Endothelial cell of umbilical vein (primary cell): Measurements from ENCODE around the gene ANKRD63. TPM values are rescaled to one million over a fixed set of nuclear protein-coding genes. Genes with fewer than 3 reads are reported as not detected.

ENCODE experiments used
- BruUV-seq: library from RNA; stranded (reverse); fragments of 400-500 nt; replicated peaks from 2 replicates; lab custom pipeline; 2021; lab: Mats Ljungman, UMichigan
- CTCF ChIA-PET: fragments of 300-600, 350-600 bp; sonication (Branson Sonifier 250); formaldehyde crosslinking; loops from one replicate; lab custom pipeline; 2021; ENCODE audit warnings: antibody characterized with exemption, inconsistent platforms; lab: Charles Lee
- POLR2A ChIA-PET: fragments of 300-600, 350-600 bp; sonication (Branson Sonifier 250); formaldehyde crosslinking; loops from one replicate; lab custom pipeline; 2021; ENCODE audit warnings: antibody characterized with exemption, inconsistent platforms; lab: Charles Lee
- DNase-seq: peaks from one replicate; pipeline ENCODE4 v3.0.0-alpha.2; 2011; ENCODE audit warnings: low read depth, low spot score
- FAIRE-seq: peaks from 2 replicates; lab custom pipeline; 2011; peaks lifted over from hg19 to GRCh38; lab: Jason Lieb, UNC
- H2AFZ ChIP-seq: 2 replicates; pipeline ENCODE4 v1.6.0; 2012; ENCODE audit warnings: low read depth, low read length, control low read depth, inconsistent platforms
- H3K27ac ChIP-seq: 2 replicates; pipeline ENCODE4 v1.5.1; 2011; ENCODE audit warnings: low read depth, mild to moderate bottlenecking, control low read depth, low read length, moderate library complexity; ENCODE audit not compliant: insufficient read depth
- H3K27me3 ChIP-seq, 2 experiments: 2 replicates each; pipeline versions ENCODE4 v1.6.0 to v1.6.1; 2011; ENCODE audit warnings: low read length in 2 of 2, mixed read lengths in 1 of 2; ENCODE audit not compliant: control insufficient read depth in 2 of 2, insufficient read depth in 2 of 2
- H3K36me3 ChIP-seq, 2 experiments: 2 replicates in 1 of 2; 3 replicates in 1 of 2; pipeline ENCODE4 v1.5.1; 2011; ENCODE audit warnings: low read length in 2 of 2, mild to moderate bottlenecking in 1 of 2, moderate library complexity in 1 of 2; ENCODE audit not compliant: control insufficient read depth in 2 of 2, insufficient read depth in 2 of 2; ENCODE audit errors: extremely low read depth in 1 of 2
- H3K4me1 ChIP-seq: 3 replicates; pipeline ENCODE4 v1.5.1; 2011; ENCODE audit warnings: mild to moderate bottlenecking, low read length; ENCODE audit not compliant: control insufficient read depth, insufficient read depth; ENCODE audit errors: extremely low read depth
- H3K4me2 ChIP-seq: 2 replicates; pipeline ENCODE4 v1.6.1; 2011; ENCODE audit warnings: low read length, control low read depth, mixed read lengths; ENCODE audit not compliant: insufficient read depth
- H3K4me3 ChIP-seq, 3 experiments: fragments of 200-600 bp in 1 of 3; sonication (generic), shearing (Covaris generic) in 1 of 3; replicated peaks in 1 of 3; 2 replicates each; pipeline ENCODE4 v1.5.1; 2011 to 2016; ENCODE audit warnings: control low read depth in 3 of 3, low read length in 3 of 3, mild to moderate bottlenecking in 2 of 3, inconsistent platforms in 1 of 3, low read depth in 1 of 3, moderate library complexity in 1 of 3; ENCODE audit not compliant: insufficient read depth in 1 of 3
- H3K79me2 ChIP-seq: 2 replicates; pipeline ENCODE4 v1.6.0; 2012; ENCODE audit warnings: low read length, inconsistent platforms; ENCODE audit not compliant: control insufficient read depth, insufficient read depth
- H3K9ac ChIP-seq: replicated peaks from 2 replicates; pipeline ENCODE3; 2011; ENCODE audit warnings: low read length, control low read depth; ENCODE audit not compliant: insufficient read depth; ENCODE audit errors: extremely low read depth
- H3K9me1 ChIP-seq: replicated peaks from 3 replicates; pipeline ENCODE4 v1.6.0; 2011; ENCODE audit warnings: mild to moderate bottlenecking, low read length; ENCODE audit not compliant: control insufficient read depth, insufficient read depth; ENCODE audit errors: extremely low read depth
- H3K9me3 ChIP-seq: replicated peaks from 2 replicates; pipeline ENCODE4 v1.5.1; 2012; ENCODE audit warnings: low read length, inconsistent platforms; ENCODE audit not compliant: control insufficient read depth, insufficient read depth
- H4K20me1 ChIP-seq: replicated peaks from 2 replicates; pipeline ENCODE3; 2011; ENCODE audit warnings: mild to moderate bottlenecking, low read length; ENCODE audit not compliant: control insufficient read depth, insufficient read depth; ENCODE audit errors: extremely low read depth
- EZH2 ChIP-seq: IDR thresholded peaks from 2 replicates; pipeline ENCODE4 v1.6.1; 2012; ENCODE audit warnings: borderline replicate concordance, low read depth, mild to moderate bottlenecking, moderate library complexity, low read length, inconsistent platforms; ENCODE audit not compliant: severe bottlenecking
- FOS ChIP-seq: IDR thresholded peaks from 2 replicates; pipeline ENCODE4 v1.6.1; 2011; ENCODE audit warnings: mild to moderate bottlenecking, low read length, moderate library complexity, borderline replicate concordance; ENCODE audit not compliant: insufficient read depth
- GATA2 ChIP-seq: IDR thresholded peaks from 2 replicates; pipeline ENCODE4 v1.7.0; 2011; ENCODE audit warnings: low read depth, mild to moderate bottlenecking, moderate library complexity, mixed read lengths, low read length; ENCODE audit not compliant: insufficient read length, insufficient read depth
- JUN ChIP-seq: IDR thresholded peaks from 2 replicates; pipeline ENCODE4 v1.6.1; 2011; ENCODE audit warnings: borderline replicate concordance, low read depth; ENCODE audit not compliant: insufficient read length, insufficient read depth
- MYC ChIP-seq: IDR thresholded peaks from one replicate; pipeline ENCODE4 v1.6.1; 2011; ENCODE audit warnings: mild to moderate bottlenecking, low read depth, low read length
- POLR2A ChIP-seq: IDR thresholded peaks from 2 replicates; pipeline ENCODE4 v1.6.1; 2012; ENCODE audit warnings: low read depth, mild to moderate bottlenecking, control low read depth, low read length
- POLR2AphosphoS5 ChIP-seq: IDR thresholded peaks from 2 replicates; pipeline ENCODE4 v1.6.1; 2012; ENCODE audit warnings: low read depth, mild to moderate bottlenecking, control low read depth, low read length, moderate library complexity; ENCODE audit not compliant: insufficient read depth
- dilution Hi-C: fragments of 300-500 bp; cut with MboI; formaldehyde crosslinking; loops from one replicate; pipeline ENCODE4 v1.15.0; 2019; ENCODE audit warnings: low sequenced_read_pairs; ENCODE audit not compliant: extremely low pct_ligation_motif_present
- intact Hi-C: fragments of 100-400 bp; cut with micrococcal nuclease; formaldehyde crosslinking; loops from one replicate; pipeline ENCODE4 v1.10.0; 2022
- polyA plus RNA-seq, 4 experiments: library from polyadenylated mRNA; depleted of rRNA in 3 of 4; stranded (reverse) in 3 of 4; unstranded in 1 of 4; fragments of >200 nt; gene quantifications; 2 replicates each; pipeline versions ENCODE4 v1.2.1 to v1.2.3, GENCODE V29; 2011 to 2012; ENCODE audit warnings: missing spikeins in 1 of 4
- total RNA-seq: library from RNA; stranded (reverse); gene quantifications from 2 replicates; pipeline ENCODE4 v1.2.3, GENCODE V29; 2021
- TF ChIP-seq, protein P1 (sequence below): IDR thresholded peaks from 2 replicates; pipeline ENCODE4 v1.6.1; 2011; ENCODE audit not compliant: insufficient read depth, insufficient read length
- TF ChIP-seq, protein P2 (sequence below), 2 donors: IDR thresholded peaks; 1 replicate in 1 of 2; 2 replicates in 1 of 2; pipeline ENCODE4 v1.5.1; 2011; ENCODE audit warnings: low read length in 2 of 2, mild to moderate bottlenecking in 2 of 2, moderate library complexity in 2 of 2, control low read depth in 1 of 2, inconsistent platforms in 1 of 2, low read depth in 1 of 2; ENCODE audit not compliant: insufficient read depth in 1 of 2; ENCODE audit errors: extremely low read depth in 1 of 2

ANKRD63 gene
- total and polyA plus RNA-seq, 2 donors (not counting 3 experiments of a cell fraction or from before 2014, with no cell fraction given), result not detected

DNA sequence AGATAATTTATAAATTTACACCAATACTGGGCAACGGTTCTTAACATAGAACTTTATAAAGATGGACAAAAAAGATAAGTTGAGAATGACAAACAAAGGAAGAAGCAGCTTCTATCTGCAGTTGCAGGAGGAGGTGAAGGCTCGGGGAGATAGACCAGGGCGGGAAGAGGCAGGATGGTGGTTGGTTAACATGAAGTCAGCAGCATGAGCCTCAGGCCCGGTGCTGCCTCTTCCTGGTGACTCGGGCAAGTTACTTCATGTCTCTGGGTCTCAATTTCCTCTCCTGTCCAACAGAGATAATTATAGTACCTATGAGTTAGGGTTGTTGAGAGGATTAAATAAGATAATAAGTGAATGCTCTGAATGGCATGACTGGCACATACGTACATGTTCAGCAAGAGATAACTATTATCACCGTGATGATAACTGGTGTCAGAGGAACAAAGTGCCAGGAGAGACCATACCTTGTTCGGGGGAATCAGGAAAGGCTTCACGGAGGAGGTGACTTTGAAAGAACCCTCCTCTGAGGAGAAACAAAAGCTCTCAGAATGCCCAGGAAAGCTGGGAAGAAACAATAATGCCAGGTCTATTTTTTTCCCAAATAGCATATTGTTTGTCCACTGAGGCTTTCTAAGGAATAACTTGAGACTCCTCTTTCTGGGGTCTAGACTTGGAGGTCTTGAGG is 39.6 kb downstream of the ANKRD63 start:
- H3K4me3 ChIP-seq, result no peak overlapping the region
- FAIRE-seq, result no peak
- no peak overlapping the region for H3K4me2 ChIP-seq
- H3K27ac ChIP-seq, result no peak overlapping the region
- intact Hi-C loops, result no loop called here
- DNase-seq, result no peak
- no TSS peak for BruUV-seq
- H3K9me3 ChIP-seq, result no peaks in the 10 kb centered on the region
- H3K36me3 ChIP-seq, result no peaks in the 10 kb centered on the region
- H4K20me1 ChIP-seq, result no peaks in the 10 kb centered on the region
- dilution Hi-C loops, result no loop called here
- H3K9me1 ChIP-seq, result no peaks in the 10 kb centered on the region
- H3K4me1 ChIP-seq, result peaks cover 4% of the 10 kb centered on the region
- H3K27me3 ChIP-seq, result peaks cover 10 to 15% of the 10 kb centered on the region in 2 experiments
- TF ChIP-seq EZH2, result no peak
- TF ChIP-seq FOS, result no peak
- TF ChIP-seq GATA2, result no peak
- TF ChIP-seq MYC, result no peak
- TF ChIP-seq, protein P1, sequence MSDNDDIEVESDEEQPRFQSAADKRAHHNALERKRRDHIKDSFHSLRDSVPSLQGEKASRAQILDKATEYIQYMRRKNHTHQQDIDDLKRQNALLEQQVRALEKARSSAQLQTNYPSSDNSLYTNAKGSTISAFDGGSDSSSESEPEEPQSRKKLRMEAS, result no peak
- TF ChIP-seq POLR2A, result no peak
- no peak for TF ChIP-seq POLR2AphosphoS5
- TF ChIP-seq, protein P2, sequence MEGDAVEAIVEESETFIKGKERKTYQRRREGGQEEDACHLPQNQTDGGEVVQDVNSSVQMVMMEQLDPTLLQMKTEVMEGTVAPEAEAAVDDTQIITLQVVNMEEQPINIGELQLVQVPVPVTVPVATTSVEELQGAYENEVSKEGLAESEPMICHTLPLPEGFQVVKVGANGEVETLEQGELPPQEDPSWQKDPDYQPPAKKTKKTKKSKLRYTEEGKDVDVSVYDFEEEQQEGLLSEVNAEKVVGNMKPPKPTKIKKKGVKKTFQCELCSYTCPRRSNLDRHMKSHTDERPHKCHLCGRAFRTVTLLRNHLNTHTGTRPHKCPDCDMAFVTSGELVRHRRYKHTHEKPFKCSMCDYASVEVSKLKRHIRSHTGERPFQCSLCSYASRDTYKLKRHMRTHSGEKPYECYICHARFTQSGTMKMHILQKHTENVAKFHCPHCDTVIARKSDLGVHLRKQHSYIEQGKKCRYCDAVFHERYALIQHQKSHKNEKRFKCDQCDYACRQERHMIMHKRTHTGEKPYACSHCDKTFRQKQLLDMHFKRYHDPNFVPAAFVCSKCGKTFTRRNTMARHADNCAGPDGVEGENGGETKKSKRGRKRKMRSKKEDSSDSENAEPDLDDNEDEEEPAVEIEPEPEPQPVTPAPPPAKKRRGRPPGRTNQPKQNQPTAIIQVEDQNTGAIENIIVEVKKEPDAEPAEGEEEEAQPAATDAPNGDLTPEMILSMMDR (IDR thresholded peaks at IDR 0.05; ENCODE audit: extremely low read depth in 1 of 2, insufficient read depth in 1 of 2, low read depth in 1 of 2, low read length in 2 of 2), result no peak
- TF ChIP-seq JUN, result no peak
- CTCF ChIA-PET, result interaction anchor here (1.0 to 7.9 kb wide), 4 partner anchors 12 to 30 kb away, joined by 3 to 63 read pairs (median 4); no protein-coding TSS in a partner anchor
- no peaks in the 10 kb centered on the region for H3K79me2 ChIP-seq
- no peak overlapping the region for H2AFZ ChIP-seq
- POLR2A ChIA-PET, result no interaction called here
- H3K9ac ChIP-seq, result no peak overlapping the region
